ELF-1 (cell line): Measurements from ENCODE around the gene BNIPL.

Experiments
- DNase-seq: peaks from one replicate; pipeline ENCODE4 v3.0.0-alpha.2; 2016; ENCODE audit warnings: low read depth, low spot score

BNIPL gene

GRCh38 chr1:151036356-151036755 is at the start of gene BNIPL:
Gene BNIPL, plus strand, starts transcription at chr1:151036586. Its CDS starts 140 bp downstream, at chr1:151036726.
- peak; percentile 49 for DNase-seq

DNA sequence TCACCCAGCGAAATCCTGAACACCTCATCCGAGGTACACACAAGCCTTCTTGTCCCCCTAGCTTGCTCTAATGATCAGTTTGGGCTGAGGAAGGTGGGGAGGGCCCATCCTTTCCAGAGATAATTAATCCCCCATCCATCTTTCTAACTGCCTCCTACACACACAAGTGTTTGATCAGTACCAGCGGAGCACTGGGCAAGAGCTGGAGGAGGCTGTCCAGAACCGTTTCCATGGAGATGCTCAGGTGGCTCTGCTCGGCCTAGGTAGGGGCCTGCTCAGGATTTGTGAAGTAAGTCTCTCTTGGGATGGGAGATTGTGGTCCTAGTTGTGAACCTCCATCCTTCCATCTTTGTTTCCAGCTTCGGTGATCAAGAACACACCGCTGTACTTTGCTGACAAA is 48.5 kb upstream of the BNIPL start:
- DNase-seq = no peak

GRCh38 chr1:150992626-150993025 is 43.8 kb upstream of the BNIPL start:
- DNase-seq = no peak

GRCh38 chr1:150994248-150994647 is 42.1 kb upstream of the BNIPL start:
- DNase-seq = no peak

- DNase-seq = no peak
Observed at GRCh38 chr1:150995460-150995859, 40.9 kb upstream of the BNIPL start.

GRCh38 chr1:150995896-150996295 is 40.5 kb upstream of the BNIPL start:
- peak; percentile 80 for DNase-seq

GRCh38 chr1:150997126-150997872 is 39.1 kb upstream of the BNIPL start:
- no peak for DNase-seq

DNA sequence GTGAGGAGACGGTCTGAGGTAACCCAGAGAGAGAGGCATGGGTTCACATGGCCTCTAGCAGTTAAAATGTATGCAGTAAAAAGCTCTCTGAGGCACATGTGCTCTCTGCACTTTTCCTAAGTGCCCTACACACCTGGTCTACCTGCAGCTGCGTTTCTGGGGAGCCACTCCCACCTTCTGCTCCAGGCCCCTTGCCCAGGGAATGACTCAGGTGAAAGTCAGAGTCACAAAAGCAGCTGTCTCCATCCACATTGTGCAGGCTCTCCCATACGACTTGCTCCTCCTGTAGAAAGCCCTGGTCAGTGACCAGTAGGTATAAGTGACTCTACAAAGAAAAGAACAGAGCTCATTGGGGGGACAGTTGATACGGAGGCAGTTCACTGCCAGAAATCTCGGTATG is 38.4 kb upstream of the BNIPL start:
- DNase-seq = no peak

DNA sequence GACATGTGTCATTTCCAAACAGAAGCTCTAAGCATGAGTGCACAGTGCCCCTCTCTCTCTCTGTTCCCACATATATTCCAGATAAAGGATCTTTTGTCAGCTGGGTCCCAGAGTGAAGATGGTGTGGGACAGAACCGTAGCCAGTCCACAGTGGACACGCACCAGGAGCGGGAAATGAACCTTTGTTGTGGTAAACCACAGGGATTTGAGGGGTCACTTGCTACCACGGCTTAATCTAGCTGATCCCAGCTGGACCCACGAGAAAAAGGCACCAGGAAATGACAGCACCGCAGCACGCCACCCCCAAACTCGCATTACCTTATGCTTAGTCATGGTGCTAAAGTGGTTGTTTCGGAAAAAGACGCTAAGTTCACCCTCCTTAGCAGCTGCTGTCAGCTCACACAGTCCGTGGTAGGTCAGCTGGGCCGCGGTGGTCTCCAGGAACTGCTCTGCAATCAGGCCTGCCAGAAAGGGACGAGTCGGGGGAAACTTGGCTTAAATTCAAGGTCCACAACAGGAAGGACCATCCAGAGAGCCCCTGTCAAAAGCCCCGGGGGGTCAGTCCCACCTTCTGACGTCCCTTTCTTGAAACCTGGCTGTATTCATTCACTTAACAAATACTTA is 37.2 kb upstream of the BNIPL start:
- DNase-seq = no peak

GRCh38 chr1:150999926-151000325 is 36.5 kb upstream of the BNIPL start:
- DNase-seq = no peak

- DNase-seq = no peak
Observed at GRCh38 chr1:151000408-151000807, 36.0 kb upstream of the BNIPL start.

DNA sequence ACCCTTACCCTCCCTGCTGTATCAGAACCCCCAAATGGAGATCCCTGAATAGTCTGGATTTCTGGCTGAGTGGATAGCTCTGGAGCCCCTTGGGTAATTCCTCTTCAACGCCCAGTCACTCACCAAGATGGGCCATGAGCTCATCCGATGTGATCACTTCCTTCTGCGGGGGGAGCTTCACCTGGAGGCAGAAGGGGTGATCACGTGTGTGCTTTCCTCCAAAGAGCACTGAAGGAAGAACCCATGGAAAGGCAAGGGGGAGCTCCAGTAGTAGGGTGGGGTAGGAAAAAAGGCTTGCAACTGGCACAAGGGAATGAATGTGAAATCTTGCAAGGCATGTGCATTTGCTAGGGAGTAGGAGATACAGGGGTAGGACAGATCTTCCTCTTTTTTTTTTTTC is 34.8 kb upstream of the BNIPL start:
- no peak for DNase-seq

GRCh38 chr1:151002051-151002450 is 34.3 kb upstream of the BNIPL start:
- DNase-seq = no peak

GRCh38 chr1:151002611-151003010 is 33.8 kb upstream of the BNIPL start:
- DNase-seq = no peak

GRCh38 chr1:151003180-151003579 is 33.2 kb upstream of the BNIPL start:
- DNase-seq = no peak

DNA sequence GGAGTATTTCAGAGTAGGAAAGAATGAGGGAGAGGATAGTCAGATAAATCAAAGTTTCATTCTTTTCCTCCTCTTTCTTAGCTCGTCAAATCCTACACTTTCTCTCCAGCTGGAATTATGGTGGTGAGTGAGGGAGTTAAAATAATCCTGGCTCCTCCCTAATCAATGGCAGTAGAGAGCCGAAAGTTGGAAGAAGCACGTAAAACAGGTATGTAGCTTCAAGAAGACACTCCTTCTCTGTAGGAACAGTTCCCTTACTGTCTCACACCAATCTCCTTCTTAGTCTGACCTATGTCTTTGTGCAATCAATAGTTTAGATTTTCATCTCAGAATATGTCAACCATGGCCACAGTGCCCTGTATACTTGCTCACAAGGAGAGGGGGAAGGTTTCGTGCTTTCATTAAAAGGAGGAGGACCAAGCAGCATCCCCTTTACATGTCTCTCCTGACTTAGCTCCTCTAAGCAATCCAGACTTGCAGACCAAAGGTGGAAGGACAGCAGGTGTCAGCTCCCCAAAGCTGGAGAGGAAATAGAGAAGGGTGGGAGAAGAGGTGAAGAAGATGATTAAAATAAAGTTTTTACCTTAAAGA is 30.6 kb upstream of the BNIPL start:
- no peak for DNase-seq

GRCh38 chr1:151006327-151007052 is 29.9 kb upstream of the BNIPL start, which contains the start of gene MINDY1:
Gene MINDY1, minus strand, starts transcription at chr1:151006902. Its CDS starts 4,285 bp downstream, at chr1:151002617.
- peak; percentile 91 for DNase-seq

- DNase-seq = no peak
Observed at GRCh38 chr1:151007853-151008243, 28.5 kb upstream of the BNIPL start.

DNA sequence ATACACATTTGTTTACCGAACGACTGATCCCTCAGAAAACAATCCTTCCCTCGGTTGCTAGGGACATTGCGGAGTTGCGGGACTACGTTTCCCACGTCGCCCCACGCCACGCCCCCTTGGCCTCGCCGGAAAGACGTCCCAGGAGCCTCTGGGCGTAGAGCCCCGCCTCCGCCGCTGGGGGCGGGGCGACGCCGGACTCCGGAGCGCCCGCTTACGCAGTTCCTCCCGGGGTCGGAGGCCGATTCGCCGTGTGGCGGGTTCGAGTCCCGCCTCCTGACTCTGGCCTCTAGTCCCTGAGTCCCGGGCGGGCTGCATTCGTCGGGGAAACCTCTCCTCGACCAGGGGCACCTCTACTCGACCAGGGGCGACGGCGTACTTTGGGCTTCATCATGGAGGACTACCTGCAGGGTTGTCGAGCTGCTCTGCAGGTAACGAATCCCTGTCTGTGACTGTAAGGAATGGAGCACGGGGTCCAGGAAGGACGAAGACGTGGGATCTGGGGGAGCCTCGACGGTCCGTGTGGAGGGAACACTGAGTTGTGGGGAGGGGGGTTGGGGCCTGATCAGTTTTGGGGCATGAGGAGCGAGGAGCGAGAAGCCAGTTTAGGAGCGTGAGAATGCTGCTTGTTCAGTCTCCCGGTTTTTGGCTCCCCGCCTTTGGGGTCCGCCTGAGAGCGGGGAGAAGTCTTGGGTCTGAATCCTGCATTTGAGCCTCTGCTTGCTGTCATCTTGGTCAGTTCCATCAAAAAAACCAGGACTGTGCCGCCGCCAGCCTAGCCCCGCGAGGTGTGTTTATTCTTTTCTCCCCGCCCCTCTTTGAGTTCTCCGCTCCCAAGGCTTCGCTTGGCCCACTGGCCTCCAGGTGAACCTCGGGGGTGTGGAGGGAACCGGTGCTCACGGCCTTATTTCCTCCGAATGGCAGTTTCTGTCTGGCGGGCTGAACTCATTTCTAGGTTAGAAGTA is 27.9 kb upstream of the BNIPL start, which contains the start of gene PRUNE1:
TSS of gene PRUNE1 (plus strand) at position 206 of the 962 bp plus-strand sequence. CDS start at position 390, 184 bp downstream.
- peak; percentile 96 for DNase-seq

GRCh38 chr1:151009206-151009587 is 27.2 kb upstream of the BNIPL start:
- DNase-seq = no peak
